GM21576 (cell line): Measurements from ENCODE around the gene SP100.
"Not testable (repeated sequence)": the region's sequence is repeated elsewhere in the genome, so short reads cannot be mapped to it uniquely, and the experiment has no call there.

Experiments used
- ATAC-seq: cut with Tn5 transposase; IDR thresholded peaks from one replicate; pipeline ENCODE4 v1.9.1; 2021; ENCODE audit warnings: mild to moderate bottlenecking, moderate library complexity; ENCODE audit not compliant: unreplicated experiment

SP100 gene

DNA sequence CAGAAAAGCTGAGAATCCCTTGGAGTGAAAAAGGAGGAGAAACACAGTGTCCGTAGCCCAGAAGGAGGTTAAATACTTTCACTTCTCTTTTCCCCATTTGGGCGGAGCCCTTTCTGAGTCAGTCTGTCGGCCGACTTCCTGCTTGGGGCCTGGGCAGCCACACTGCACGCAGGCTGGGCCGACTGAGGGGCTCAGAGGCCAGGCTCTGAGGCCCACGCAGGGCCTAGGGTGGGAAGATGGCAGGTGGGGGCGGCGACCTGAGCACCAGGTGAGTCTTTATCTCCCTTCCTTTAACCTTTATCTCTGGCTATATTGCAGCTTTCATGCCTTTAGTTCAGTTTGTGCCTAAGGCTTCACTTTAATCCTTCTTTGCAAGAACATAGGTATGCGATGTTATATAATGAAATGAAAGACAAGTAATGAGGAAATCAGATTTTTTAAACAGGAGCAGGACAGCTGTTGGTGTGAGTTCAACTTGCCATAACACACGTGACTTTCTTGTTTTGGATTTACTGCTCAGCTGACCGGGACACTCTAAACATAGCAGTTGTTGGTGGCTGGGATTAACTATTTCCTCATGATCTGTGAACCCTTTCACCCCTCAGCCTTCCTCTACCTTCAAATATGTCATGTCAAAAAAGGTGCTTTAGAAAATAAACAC, at the start of gene SP100:
TSS of gene SP100 (plus strand) at position 141 of the 661 bp plus-strand sequence. CDS start at position 237, 96 bp downstream.
- ATAC-seq = peak; percentile 81

DNA sequence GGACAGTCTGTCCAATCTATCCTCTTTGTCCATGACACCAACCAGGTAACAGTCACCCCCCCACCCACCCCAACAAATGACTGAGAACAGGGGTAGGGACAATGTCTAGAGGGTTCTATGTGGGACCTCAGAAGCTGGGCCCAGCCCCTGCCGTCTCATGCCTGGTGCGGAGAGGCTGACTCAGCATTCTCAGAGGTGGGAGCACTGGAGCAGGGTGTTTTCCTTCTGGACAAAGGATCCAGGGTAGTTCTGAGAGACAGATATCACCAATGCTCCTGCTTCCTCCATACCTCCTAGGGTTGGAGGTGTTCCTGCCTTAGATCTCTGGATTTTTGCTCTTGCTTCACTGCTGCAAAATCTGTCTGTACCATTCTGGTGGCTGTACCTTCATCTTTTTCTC, 33.9 kb upstream of the SP100 start:
- ATAC-seq = no peak

DNA sequence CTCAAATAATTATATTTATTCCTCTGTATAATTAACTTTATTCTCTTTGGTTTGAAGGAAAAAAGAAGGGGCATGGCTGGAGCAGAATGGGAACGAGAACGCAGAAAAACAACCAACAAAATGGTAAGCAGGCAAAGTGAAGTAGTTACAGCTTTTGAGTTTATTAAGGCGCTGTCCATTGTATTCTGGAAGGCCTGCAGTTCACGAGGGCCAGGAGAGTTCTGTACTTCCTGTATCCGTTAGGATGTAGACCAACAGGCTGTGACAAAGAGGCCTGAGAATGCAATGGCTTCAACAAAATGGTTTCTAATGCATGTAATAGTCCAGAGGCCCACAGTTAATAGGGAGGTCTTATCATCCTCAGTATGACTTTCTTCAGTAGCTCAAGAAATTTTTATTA, 32.5 kb upstream of the SP100 start:
- ATAC-seq = no peak

DNA sequence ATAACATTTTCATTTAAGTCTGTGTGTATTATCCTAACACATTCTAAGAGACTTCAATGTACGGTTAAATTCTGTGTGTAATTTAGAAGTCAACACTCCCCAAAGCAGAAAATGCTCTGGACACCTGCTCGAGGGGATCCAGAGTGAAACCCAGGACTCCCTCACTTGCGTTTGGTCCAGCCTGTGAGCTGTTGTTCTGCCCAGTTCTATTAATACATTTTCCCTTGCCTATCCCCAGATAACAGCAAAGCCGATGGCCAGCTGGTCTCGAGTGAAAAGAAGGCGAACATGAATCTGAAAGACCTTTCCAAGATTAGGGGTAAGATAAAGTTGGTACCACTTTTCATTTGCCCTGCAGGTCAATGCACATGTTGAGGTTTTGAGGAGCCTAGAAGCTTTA, 31.0 kb upstream of the SP100 start:
- ATAC-seq = no peak

DNA sequence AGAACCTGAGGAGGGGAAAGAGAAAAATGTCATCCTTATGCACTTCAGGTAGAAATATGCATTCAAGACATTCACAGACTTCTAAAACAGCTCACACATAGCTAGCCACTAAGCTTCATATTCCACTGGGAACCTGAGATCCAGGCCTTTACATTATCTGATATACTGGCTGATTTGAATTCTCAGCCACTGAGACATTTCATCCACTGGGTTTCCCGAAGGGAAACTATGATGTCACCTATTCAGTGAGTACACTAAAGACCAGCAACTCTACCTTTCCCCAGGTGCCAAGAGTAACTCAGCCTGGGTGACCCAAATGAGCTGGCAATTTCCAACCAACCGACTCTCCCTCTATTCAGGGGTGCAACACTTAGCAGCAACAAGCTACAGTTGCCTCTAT, 21.7 kb upstream of the SP100 start:
- ATAC-seq = no peak

DNA sequence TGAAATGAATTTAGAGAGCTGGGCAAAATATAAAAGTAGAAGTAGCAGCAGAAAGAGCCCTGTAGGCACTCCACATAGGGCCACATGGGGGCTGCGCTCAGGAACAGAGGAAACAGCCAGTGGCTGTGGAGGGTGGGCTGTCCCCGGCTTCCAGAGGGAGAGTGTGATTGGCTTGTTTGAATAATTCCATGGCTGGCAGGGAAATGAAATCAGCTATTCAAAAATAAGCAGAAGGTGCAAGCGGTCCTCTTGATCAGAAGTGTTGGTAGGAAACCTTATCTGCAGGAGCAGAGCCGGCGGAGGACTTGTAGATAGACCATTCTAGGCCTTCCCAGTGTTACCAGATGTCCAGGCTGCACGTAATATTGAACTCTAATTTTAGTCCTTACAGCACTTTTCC, 17.3 kb upstream of the SP100 start:
- ATAC-seq = not testable (repeated sequence)

DNA sequence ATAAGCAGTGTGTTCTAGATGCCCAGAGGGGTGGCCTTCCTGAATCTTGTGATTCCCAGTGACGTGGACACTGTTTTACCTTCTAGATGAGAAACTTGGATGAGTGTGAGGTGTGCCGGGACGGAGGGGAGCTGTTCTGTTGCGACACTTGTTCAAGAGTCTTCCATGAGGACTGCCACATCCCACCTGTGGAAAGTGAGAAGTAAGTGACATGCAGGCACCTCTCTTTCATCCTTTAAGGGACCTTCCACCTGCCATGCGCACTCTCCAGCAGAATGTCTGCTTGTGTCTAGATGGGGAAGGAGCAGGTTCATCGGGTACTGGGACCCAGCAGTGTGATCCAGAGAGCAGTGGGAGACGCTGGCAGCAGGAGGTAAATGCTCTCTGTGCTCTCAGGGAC, 16.0 kb upstream of the SP100 start:
- ATAC-seq = no peak

DNA sequence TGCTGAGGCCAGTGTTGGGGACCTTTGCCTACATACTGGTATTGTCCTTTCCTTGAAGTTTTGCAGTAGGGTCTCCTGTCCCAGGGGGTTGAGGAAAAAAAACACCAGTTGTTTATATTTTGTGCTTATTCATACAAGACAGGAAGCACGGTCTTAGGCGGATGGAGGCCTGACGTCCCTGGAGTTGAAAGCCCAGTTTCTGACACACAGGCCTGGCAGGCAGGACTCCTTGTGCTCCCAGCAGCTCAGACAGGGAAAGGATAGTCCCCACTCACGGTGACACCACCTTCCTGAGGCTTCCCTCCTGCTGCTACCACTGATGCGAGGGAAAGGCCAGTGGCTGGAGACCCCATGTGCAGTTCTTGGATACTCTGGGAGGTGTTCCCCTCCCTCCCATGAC, 15.5 kb upstream of the SP100 start:
- ATAC-seq = no peak

DNA sequence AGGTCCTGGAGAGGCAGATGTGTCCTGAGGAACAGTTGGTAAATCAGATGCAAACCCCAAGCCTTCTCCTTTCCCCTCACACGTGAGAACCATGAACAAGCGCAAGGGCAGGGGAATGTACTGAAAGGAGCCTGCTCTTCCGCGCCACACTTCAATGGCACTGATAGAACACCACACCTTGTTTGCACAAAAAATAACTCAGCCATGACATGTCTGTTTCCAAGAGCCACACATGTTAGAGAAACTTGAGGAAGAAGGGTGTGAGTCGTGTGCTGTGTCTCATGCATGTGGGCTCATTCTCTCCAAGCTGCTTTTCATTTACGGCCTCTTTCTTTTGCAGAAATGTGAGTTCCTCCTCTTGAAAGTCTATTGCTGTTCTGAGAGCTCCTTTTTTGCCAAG, 15.0 kb upstream of the SP100 start:
- not testable (repeated sequence) for ATAC-seq

DNA sequence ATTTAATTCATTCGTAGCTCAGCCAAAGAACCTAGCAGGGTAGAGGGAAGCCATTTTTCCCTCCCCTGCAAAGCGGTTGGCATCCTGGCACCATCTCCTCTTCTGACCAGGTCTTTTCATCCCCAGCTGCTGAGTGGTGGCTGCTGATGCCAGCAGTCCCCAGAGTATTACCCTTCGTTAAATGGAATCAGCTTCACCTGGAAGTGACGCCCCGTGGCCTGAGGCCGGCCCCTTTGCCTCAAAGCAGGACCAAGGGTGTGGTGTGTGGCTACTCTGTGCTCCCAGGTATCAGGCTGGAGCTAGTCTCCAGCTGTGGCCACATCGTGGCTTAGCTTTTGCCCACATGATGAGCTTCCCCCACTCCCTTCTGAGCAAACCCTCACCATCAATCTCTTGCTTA, 12.3 kb upstream of the SP100 start:
- ATAC-seq = no peak

DNA sequence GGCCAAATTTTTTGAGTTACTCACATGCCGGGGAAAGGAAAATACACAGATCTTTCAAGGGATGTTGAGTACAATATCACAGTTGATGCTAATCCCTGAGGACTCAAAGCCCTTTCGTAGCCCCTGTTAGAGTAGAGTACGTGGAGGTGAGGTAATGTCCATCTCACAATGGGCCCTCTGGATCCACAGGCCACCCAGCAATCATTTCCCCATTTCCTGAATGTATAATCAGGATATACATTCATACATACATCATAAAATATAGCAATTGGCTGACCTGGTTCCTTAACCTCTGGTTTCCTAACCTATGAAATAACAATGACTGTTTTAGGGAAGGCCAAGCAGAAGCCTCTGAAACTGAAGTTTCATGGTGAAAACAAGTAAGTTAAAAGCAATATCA, 10.2 kb upstream of the SP100 start:
- ATAC-seq = no peak

DNA sequence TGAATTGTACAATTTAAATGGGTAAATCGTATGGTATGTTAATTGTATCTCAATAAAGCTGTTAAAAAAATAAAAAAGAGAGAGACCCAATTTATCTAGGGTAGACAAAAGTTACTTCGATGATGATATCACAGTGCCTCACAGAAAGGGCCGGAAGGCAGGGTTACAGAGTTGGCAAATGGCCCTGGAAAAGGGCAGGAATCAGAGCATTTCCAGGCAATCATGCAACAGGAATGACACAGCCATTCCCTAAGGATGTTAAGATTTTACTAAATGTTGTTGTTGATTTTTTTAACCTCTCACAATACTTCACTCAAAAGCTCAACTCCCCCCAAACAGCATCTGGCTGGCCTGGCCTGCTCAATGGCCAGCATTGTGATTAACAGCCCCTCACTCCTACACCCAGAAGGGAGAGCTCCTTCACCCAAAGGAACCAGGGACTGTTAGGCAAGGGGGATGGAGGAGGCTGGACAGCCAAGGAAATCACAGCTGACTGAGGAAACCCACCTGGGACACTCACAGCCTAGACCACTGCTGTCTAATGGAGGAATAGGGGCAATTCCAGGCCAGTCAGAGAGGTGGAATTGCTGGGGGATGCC, 7.7 kb upstream of the SP100 start:
- ATAC-seq = no peak

DNA sequence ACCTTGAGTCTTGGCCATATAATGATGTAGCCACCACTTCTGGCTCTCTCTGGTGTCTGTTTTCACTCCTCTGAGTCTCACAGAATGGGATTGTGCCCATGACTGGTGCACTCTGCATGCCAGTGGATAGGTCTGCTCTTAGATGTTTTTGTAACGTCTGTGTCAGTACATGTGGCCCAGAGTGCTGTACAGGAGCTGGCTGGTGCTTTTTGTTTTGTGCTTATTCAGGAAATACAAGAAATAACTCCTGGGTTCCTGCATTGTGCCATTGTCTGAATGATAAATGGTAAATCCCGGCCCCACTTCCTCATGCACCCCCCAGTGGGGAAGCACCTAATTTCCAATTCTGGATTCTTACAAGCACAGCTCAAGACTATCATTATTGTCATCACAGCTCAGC, 6.7 kb upstream of the SP100 start:
- not testable (repeated sequence) for ATAC-seq

DNA sequence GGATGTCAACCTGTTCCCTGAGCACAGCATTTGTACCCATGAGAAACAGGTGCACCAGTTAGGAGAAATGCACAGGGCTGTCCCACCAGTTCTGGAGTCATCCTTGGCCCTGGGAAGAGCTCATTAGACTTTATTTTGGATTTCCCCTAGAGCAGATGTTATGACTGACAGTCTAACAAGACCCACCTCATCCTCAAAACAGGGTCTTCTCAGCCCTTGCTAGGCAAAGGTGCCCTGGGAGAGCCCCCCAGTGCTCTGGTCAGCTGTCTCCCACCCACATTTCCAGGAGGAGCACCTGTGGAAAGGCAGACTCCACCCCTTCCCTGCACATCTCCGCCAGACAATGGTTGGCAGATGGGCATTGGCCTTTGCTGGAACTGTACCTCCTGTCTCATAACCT, 5.7 kb upstream of the SP100 start:
- ATAC-seq = no peak

DNA sequence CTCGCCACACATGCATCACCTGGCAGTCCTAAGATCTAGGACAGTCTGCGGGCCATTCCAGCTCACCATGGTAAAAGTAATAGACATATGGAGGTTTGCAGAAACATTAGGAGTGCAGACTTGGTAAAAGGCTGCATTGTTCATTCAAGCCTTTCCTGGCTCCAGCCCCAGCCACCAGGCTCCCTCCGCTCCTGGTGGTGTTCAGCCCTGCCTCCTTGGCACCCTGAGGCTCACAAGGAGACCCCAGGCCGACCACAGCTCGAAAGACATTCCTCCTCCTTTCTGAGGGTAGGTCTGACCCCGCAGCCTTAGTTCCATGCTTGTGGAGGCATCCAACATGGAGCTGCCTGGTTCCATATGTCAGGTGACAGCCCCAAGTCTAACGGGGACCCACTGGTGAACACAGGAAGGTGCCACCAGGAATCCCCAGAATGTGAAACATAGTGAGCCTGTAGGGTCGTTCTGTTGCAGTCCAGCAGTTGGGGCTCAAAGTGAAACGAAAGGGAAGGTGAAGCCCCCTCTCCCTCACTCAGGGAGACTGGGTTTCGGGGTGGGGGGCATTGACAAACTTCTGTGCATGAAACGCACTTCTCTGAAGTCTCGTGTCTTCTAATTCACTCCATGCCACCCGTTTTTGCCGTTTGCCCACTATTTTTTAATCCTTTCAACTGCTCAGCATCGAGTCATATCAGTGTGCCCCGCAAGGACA, 5.0 kb upstream of the SP100 start:
- ATAC-seq = no peak

DNA sequence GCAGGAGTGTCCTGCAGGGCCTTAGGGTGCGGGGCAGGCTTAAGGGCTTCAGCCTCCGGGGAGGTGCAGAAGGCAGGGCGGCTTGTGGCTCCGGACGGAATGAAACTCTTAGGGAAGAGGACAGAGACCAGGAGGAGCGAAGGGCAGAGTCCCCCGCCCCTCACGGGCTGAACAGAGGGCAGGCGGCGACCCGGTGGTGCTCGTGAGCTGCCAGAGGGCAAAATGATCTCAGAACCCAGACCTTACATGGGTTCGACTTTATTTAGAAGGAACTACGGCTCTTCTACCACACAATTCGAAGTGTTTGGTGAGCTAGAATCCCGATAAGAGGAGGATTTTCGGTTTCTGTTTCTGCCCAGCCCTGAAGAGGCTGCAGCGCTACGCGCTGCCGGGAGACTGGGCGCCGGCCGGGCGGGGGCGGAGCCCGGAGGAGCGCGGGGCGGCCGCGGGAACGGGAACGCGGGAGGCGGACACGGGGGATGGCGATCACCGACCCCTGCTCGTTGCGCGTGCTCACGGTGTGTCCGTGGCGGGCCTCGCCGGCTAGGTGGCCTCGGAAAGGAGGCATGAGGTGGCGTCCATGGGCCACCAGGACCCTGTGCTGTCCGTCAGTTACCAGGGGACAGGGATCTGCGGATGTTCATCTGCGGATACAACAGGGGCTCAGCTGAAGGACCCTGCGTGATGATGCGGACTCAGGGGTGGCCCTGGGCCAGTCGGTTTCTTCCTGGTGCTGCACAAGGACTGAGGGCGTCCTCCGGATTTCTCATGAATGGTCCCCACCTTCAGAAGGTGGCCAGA, 4.2 kb upstream of the SP100 start:
- ATAC-seq = peak; percentile 40

DNA sequence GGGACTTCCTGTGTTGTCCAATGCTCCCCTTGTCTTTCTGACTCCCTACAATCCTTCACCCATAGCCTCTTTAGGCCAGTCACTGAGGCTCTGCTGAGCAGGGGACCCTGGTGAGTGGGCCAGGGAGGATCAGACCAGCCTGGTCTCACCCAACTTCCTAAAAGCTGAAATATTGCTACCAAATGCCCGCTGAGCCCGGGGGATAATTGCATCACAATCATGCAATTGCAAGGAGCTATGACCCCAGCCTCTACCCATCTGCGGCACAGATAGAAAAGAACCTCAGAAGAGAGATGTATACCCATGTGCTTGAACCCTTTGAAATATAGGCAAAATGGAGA, 3.7 kb upstream of the SP100 start:
- no peak for ATAC-seq

DNA sequence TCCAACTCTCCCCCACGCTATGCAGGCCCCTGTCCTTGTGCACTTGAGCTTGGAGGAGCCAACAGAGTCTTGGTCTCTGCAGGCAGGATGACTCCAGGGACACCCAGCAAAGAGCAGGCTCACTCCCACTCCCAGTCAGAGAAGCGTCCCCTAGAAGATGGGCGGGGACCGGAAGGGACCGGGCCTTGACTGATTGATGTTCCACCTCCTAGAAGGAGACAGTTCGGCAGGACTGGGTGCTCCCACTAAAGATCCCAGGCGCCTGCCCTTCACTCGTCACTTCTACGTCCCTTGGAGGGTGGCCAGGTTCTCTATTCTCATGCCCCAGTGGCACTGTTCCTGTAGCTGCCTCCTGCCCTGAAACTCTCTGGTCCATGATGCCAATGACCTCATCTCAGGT, 3.2 kb upstream of the SP100 start:
- ATAC-seq = no peak

DNA sequence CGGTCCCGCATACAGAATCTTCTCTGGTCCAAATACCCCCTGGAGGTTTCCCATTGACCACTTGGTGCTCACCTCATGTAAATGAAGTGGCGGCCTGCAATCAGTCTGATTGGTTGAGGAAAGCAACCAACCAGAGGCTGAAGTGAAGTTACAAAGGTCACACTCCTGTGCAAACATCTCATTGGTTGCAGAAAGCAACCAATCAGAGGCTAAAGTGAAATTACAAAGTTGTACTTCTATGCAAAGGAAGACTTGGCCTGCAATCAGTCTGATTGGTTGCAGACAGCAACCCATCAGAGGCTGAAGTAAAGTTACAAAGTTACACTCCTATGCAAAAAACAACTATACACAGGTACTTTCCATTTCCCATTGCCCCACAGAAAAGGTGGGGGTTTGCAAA, 2.5 kb upstream of the SP100 start:
- ATAC-seq = no peak

DNA sequence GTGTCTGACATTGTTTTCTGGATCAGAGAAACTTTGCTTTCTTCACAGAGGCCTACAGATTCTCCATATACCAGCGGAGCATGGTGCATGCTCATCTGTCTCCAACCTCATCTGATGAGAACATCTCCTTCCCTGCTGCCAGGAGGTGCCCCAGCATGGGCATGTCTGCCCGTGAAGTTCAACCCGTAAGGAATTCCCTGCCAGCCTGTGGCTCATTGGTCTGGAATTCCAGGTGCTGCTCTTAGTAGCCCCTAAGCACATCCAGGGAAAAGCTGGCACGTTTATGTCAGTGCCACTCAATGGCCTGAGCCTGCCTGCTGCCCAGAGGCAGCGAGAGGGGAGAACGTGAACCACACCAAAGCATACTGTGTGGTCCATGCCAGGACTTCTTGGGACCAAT, 1.7 kb upstream of the SP100 start:
- ATAC-seq = no peak

DNA sequence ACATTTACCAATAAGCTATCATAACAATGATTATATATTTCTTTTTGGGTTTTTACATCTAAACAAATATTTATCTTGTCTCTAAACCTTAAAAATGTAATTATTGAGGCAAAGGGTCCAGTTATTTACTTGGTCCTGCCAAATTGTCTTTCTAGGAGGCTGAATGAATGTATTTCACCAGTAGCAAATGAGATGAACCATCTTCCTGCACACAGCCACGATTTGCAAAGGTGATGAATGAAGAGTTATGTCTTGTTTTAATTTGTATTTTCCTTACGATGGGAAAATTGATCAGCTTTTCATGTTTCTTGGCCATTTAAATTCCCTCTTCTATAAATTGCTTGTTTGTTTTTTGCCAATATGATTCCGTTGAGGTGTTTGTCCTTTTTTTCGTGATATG, 1.4 kb downstream of the SP100 start:
- no peak for ATAC-seq
